HUES6 (cell line): ENCODE data around the gene PLEKHB2.
"Not testable (repeated sequence)": the region's sequence is repeated elsewhere in the genome, so short reads cannot be mapped to it uniquely, and the experiment has no call there.

Experiments
- H3K27ac ChIP-seq: 2 replicates; pipeline ENCODE4 v1.7.0; 2013; ENCODE audit warnings: low read depth, mild to moderate bottlenecking, low read length, inconsistent platforms
- H3K27me3 ChIP-seq: 2 replicates; pipeline ENCODE4 v1.6.1; 2013; ENCODE audit warnings: low read length; ENCODE audit not compliant: control insufficient read depth, insufficient read depth
- H3K36me3 ChIP-seq: 2 replicates; pipeline ENCODE4 v1.6.1; 2013; ENCODE audit warnings: low read length; ENCODE audit not compliant: control insufficient read depth, insufficient read depth
- H3K4me1 ChIP-seq: 2 replicates; pipeline ENCODE4 v1.6.1; 2013; ENCODE audit warnings: low read length; ENCODE audit not compliant: control insufficient read depth, insufficient read depth
- H3K4me3 ChIP-seq: 2 replicates; pipeline ENCODE4 v1.5.1; 2013; ENCODE audit warnings: low read depth, low read length
- H3K9ac ChIP-seq: one replicate; pipeline ENCODE4 v1.6.1; 2013; ENCODE audit warnings: mild to moderate bottlenecking, low read length
- H3K9me3 ChIP-seq: 2 replicates; pipeline ENCODE4 v1.6.1; 2013; ENCODE audit warnings: low read depth, low read length; ENCODE audit not compliant: control insufficient read depth, insufficient read depth

PLEKHB2 gene

GRCh38 chr2:131146231-131146630, 41.1 kb downstream of the PLEKHB2 start:
- Histone ChIP-seq H3K9me3 (no peaks in the 10 kb centered on the region), H3K4me3 (no peak overlapping the region), H3K4me1 (no peaks in the 10 kb centered on the region), H3K27me3 (no peaks in the 10 kb centered on the region), H3K36me3 (peaks cover 79% of the 10 kb centered on the region), H3K27ac (no peak overlapping the region), H3K9ac (no peak overlapping the region)

GRCh38 chr2:131146749-131147148, 41.6 kb downstream of the PLEKHB2 start:
- H3K9me3 ChIP-seq, result no peaks in the 10 kb centered on the region
- H3K27me3 ChIP-seq, result no peaks in the 10 kb centered on the region
- no peak overlapping the region for H3K27ac ChIP-seq
- H3K4me3 ChIP-seq, result no peak overlapping the region
- peaks cover 75% of the 10 kb centered on the region for H3K36me3 ChIP-seq
- H3K4me1 ChIP-seq, result no peaks in the 10 kb centered on the region
- no peak overlapping the region for H3K9ac ChIP-seq

- Histone ChIP-seq H3K27ac (no peak overlapping the region), H3K27me3 (no peaks in the 10 kb centered on the region), H3K4me1 (peaks cover 6% of the 10 kb centered on the region; the same call in 1 of the 2 replicates)
These were observed 43.3 kb downstream of the PLEKHB2 start for GRCh38 chr2:131148426-131148825.

GRCh38 chr2:131150109-131150508, 45.0 kb downstream of the PLEKHB2 start:
- H3K36me3 ChIP-seq, result peaks cover 46% of the 10 kb centered on the region
- H3K27me3 ChIP-seq, result not testable (repeated sequence)

More at GRCh38 chr2:131148426-131148825, 43.3 kb downstream of the PLEKHB2 start:
- H3K9me3 ChIP-seq, result no peaks in the 10 kb centered on the region
- peaks cover 63% of the 10 kb centered on the region for H3K36me3 ChIP-seq
- H3K9ac ChIP-seq, result no peak overlapping the region
- no peak overlapping the region for H3K4me3 ChIP-seq

GRCh38 chr2:131151398-131151797, 46.3 kb downstream of the PLEKHB2 start:
- H3K27me3 ChIP-seq, result no peaks in the 10 kb centered on the region
- H3K27ac ChIP-seq, result no peak overlapping the region
- no peaks in the 10 kb centered on the region for H3K9me3 ChIP-seq
- H3K9ac ChIP-seq, result no peak overlapping the region
- H3K4me3 ChIP-seq, result no peak overlapping the region
- peaks cover 11% of the 10 kb centered on the region; the same call in 1 of the 2 replicates for H3K4me1 ChIP-seq
- H3K36me3 ChIP-seq, result peaks cover 40% of the 10 kb centered on the region

More at GRCh38 chr2:131150109-131150508, 45.0 kb downstream of the PLEKHB2 start:
- H3K4me3 ChIP-seq, H3K27ac ChIP-seq, H3K9me3 ChIP-seq, H3K9ac ChIP-seq: not testable (repeated sequence)
- peaks cover 11% of the 10 kb centered on the region; the same call in 1 of the 2 replicates for H3K4me1 ChIP-seq

- Histone ChIP-seq H3K27me3 (no peaks in the 10 kb centered on the region), H3K4me1 (peaks cover 11% of the 10 kb centered on the region; the same call in 1 of the 2 replicates), H3K9me3 (no peaks in the 10 kb centered on the region), H3K9ac (no peak overlapping the region), H3K4me3 (no peak overlapping the region), H3K36me3 (peaks cover 33% of the 10 kb centered on the region), H3K27ac (no peak overlapping the region)
These were observed 46.9 kb downstream of the PLEKHB2 start for GRCh38 chr2:131152074-131152473.

- Histone ChIP-seq H3K9me3 (no peaks in the 10 kb centered on the region), H3K27me3 (no peaks in the 10 kb centered on the region), H3K27ac (no peak overlapping the region), H3K4me1 (peaks cover 11% of the 10 kb centered on the region; the same call in 1 of the 2 replicates), H3K4me3 (no peak overlapping the region), H3K36me3 (peaks cover 23% of the 10 kb centered on the region), H3K9ac (no peak overlapping the region)
These were observed 48.4 kb downstream of the PLEKHB2 start for GRCh38 chr2:131153529-131153928.

GRCh38 chr2:131154071-131154531, 49.0 kb downstream of the PLEKHB2 start:
- H3K9ac ChIP-seq, result no peak overlapping the region
- no peak overlapping the region for H3K4me3 ChIP-seq
- H3K27me3 ChIP-seq, result no peaks in the 10 kb centered on the region
- H3K36me3 ChIP-seq, result peaks cover 17% of the 10 kb centered on the region
- no peak overlapping the region for H3K27ac ChIP-seq
- H3K4me1 ChIP-seq, result peaks cover 11% of the 10 kb centered on the region; the same call in 1 of the 2 replicates
- H3K9me3 ChIP-seq, result no peaks in the 10 kb centered on the region

- H3K27me3 ChIP-seq, result no peaks in the 10 kb centered on the region
- no peak overlapping the region for H3K4me3 ChIP-seq
- H3K9ac ChIP-seq, result no peak overlapping the region
- no peak overlapping the region for H3K27ac ChIP-seq
- no peaks in the 10 kb centered on the region for H3K9me3 ChIP-seq
- H3K4me1 ChIP-seq, result peaks cover 11% of the 10 kb centered on the region; the same call in 1 of the 2 replicates
- peaks cover 12% of the 10 kb centered on the region for H3K36me3 ChIP-seq
These were observed 49.5 kb downstream of the PLEKHB2 start for GRCh38 chr2:131154647-131155046.

- Histone ChIP-seq H3K27ac (no peak overlapping the region), H3K9me3 (no peaks in the 10 kb centered on the region), H3K27me3 (no peaks in the 10 kb centered on the region), H3K36me3 (peaks cover 8% of the 10 kb centered on the region), H3K4me3 (no peak overlapping the region), H3K9ac (no peak overlapping the region), H3K4me1 (peaks cover 11% of the 10 kb centered on the region; the same call in 1 of the 2 replicates)
These were observed 50.2 kb downstream of the PLEKHB2 start for GRCh38 chr2:131155208-131155855.

- Histone ChIP-seq H3K4me1 (peaks cover 11% of the 10 kb centered on the region; the same call in 1 of the 2 replicates), H3K36me3 (no peaks in the 10 kb centered on the region), H3K9ac (no peak overlapping the region), H3K9me3 (no peaks in the 10 kb centered on the region), H3K4me3 (no peak overlapping the region), H3K27me3 (no peaks in the 10 kb centered on the region), H3K27ac (no peak overlapping the region)
These were observed 51.5 kb downstream of the PLEKHB2 start for GRCh38 chr2:131156452-131157149.
